ENCODE data around the gene CDCP1. TPM values are rescaled to one million over a fixed set of nuclear protein-coding genes. Genes with fewer than 3 reads are reported as not detected.
A peak's percentile ranks its signal among the peaks of the same experiment; 100 is the strongest.
"Not testable (repeated sequence)": the region's sequence is repeated elsewhere in the genome, so short reads cannot be mapped to it uniquely, and the experiment has no call there.

CDCP1 gene
- polyA plus RNA-seq, 1 donor = 1.2 TPM

- no peak for DNase-seq
These were observed 89.4 kb downstream of the CDCP1 start for GRCh38 chr3:45056608-45057301.

DNA sequence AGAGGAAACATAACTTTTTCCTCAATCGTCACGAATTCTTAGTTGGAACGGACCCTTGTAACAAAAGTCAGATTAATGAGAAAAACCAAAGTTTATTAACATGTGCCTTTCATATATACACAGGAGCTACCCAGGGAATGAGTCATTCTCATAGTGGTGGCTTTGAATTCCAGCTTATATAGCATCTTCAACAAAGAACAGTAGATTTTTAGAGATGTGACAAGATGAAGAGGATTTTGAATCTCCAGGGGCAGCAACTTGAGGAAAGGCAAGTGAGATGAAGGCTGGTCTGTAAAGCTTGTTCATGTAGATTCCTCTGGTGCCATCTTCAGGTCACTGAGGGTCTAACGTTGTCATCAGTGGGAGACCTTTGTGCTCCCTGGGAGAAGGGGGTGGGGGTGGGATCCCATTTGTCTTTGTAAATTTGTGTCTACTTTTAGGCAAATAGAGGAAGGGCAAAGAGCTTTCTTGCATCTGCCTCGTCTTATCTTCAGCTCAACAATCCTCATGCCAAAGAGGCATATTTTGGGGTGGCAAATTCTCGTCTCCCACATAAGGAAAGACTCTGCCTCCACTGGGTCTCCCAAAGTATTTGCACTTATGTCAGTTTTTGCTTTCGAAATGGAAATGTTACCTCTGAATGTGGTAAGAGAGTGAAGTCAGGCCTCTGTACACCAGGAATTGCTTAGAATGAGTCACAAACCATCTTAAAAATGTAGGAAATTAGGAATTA lies 90.6 kb downstream of the CDCP1 start:
- no peak for DNase-seq

GRCh38 chr3:45055032-45055410 lies 91.2 kb downstream of the CDCP1 start:
- DNase-seq = no peak

DNA sequence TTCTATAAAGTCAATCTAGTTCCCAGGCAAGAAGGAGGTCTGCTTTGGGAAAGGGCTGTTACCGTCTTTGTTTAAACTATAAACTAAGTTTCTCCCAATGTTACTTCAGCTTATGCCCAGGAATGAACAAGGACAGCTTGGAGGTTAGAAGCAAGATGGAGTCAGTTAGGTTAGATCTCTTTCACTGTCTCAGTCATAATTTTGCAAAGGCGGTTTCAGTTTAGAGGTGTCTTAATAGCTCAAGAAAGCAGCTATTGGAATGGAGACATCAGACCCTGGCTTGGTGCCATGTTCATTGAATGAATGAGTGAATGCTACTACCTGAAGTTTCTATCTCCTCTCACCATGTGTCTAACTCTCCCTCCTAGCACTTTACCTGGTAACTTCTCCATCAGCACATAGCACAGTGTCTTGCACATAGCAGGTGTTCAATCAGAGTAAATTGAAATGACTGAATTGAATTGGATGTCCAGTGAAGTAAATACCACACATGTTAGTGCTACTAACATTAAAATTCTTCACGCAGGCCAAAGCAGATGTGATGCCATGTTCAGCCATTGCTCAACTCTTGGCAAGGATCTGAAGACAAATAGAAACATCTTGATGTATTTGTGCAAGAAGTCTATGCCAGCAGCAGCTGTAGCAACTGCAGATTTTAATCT lies 91.9 kb downstream of the CDCP1 start:
- DNase-seq = no peak

DNA sequence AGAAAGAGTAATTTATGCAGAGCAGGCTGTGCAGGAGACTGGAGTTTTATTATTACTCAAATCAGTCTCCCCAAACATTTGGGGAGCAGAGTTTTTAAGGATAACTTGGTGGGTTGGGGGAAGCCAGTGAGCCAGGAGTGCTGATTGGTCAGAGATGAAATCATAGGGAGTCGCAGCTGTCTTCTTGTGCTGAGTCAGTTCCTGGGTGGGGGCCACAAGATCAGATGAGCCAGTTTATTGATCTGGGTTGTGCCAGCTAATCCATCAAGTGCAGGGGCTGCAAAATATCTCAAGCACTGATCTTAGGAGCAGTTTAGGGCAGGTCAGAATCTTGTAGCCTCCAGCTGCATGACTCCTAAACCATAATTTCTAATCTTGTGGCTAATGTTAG lies 92.4 kb downstream of the CDCP1 start:
- not testable (repeated sequence) for DNase-seq

DNA sequence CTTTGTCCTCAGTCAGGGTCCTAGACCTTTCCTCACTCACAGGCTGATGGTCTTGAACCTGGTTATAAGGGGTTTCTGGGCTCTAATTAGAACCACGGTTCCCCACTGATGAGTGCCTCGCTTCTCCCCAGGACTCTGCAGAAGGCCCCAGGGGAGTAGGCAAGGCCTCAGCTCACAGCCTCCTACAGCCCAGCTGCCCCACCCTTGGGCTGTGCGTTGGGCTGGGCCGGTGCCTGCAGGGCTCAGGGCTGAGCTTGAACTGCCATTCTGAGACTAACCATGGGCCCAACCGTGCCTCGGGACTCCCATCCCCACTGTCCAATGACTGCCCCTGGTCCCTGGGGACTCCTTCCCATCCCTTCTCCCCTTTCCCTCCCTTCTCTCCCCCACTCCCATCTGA lies 94.5 kb downstream of the CDCP1 start:
- DNase-seq = no peak

GRCh38 chr3:45049807-45050206 lies 96.4 kb downstream of the CDCP1 start:
- no peak for DNase-seq

DNA sequence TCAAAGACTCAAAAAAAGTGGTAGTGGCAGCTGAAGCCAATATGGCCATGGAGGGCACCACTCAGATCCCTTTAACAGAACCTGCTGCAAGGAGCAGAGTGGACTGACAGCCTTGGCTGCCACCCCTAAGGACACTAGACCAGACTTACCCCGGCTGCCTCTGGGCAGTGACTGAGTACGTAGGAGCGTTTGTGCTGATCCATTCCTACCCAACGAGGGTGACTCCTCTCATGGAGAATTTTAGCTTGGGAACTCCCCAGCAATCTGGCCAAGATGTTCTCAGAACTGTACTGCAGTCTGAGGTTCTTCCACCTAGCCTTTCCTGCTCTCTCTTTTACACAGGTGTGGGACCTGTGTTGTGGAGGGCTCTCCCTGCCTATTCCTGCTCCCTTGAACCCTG lies 97.9 kb downstream of the CDCP1 start:
- DNase-seq = no peak

GRCh38 chr3:45043728-45044299 lies 102.4 kb downstream of the CDCP1 start:
- no peak for DNase-seq

GRCh38 chr3:45042162-45042561 lies 104.0 kb downstream of the CDCP1 start:
- no peak for DNase-seq

DNA sequence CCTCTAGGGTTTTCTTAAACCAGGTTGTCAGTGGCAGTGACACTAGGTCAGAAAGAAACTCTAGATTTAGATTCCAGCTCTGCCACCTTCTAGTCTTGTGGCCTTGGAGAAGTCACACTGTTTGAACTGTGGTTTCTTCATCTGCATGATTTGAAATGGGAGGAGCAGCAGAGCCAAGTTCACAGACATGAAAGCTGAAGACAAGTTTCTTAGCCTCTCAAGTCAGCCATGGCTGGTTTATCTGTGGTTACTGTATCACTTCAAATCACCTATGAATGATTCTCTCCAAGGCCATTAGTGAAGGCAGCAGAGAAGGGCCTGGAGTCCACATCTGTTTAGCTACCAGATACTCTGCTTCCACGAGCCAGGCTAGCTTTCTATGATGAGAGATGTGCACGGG lies 104.5 kb downstream of the CDCP1 start:
- no peak for DNase-seq

GRCh38 chr3:45037720-45038455 lies 108.3 kb downstream of the CDCP1 start:
- peak; percentile 95 for DNase-seq

GRCh38 chr3:45035441-45036301 lies 110.5 kb downstream of the CDCP1 start:
- DNase-seq = no peak

DNA sequence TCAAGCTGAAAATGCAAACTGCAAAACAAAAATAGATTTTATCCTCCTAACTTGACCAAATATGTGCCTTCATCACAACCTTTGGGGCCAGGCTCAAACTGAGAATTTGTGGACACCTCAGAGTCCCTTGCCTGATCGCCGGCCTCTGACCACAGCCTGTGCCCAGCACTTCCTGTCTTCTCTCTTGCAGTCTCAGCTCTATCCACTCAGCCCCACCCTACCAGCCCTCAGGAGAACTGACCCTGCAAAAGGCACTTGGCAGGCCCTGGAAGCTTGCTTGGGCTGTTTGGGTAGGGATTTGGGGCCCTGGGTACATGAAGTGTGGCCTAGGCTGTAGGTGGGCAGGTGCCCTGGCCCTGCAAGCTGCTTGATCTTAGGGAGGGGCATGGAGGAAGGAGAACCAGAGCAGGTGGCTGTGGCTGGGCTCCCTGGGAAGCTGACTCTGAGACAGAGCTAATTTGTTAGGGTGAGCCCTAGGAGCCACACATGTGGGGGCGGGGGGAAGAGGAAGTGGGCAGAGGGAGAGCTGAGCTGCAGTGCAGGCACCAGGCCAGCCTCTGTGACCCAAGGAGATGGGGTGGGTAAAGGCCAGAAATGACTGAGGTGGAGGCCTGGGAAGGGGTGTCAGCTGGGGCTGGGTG lies 111.4 kb downstream of the CDCP1 start:
- no peak for DNase-seq

DNA sequence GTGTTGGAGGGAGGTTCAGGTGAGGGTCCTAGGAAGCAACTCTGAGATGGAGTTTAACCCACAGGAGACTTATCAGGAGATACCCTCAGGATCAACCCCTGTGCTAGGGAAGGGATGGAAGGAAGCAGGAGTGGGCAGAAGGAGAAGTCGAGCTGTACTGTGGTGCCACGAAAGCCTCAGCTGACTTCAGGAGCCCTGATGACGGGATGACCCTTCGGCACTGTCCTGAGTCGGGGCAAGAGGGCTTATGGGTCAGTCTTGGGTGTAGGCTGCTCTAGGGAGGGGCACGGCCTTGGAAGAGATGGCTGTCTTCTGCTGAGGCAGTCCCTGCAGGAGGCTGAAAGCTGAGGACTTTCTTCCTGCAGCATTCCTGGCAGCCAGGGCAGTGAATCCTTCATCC lies 112.4 kb downstream of the CDCP1 start:
- DNase-seq = no peak

Other genes with a start within 250 kb of the CDCP1 start
- 93.8 TPM for gene ZDHHC3, start 170.2 kb downstream of the CDCP1 start, polyA plus RNA-seq (ENCODE audit: insufficient read length)
- gene EXOSC7, start 170.1 kb downstream of the CDCP1 start, polyA plus RNA-seq (ENCODE audit: insufficient read length) = 54.4 TPM
- 11.9 TPM for gene CLEC3B, start 120.1 kb downstream of the CDCP1 start, polyA plus RNA-seq (ENCODE audit: insufficient read length)
- 5.2 TPM for gene TMEM158, start 79.9 kb upstream of the CDCP1 start, polyA plus RNA-seq (ENCODE audit: insufficient read length)
- 32.0 TPM for gene LARS2, start 242.2 kb upstream of the CDCP1 start, polyA plus RNA-seq (ENCODE audit: insufficient read length)

Measured in left kidney (tissue), 2 donors.